Activated naive CD4-positive, alpha-beta T cell treated with Interleukin-2 at 50 U/mL for 16 hours (primary cell): Measurements from ENCODE around the gene MEX3A.
"Not testable (repeated sequence)": the region's sequence is repeated elsewhere in the genome, so short reads cannot be mapped to it uniquely, and the experiment has no call there.

Experiments used
- DNase-seq: peaks from one replicate; pipeline ENCODE4 v3.0.0-alpha.2; 2020

MEX3A gene

DNA sequence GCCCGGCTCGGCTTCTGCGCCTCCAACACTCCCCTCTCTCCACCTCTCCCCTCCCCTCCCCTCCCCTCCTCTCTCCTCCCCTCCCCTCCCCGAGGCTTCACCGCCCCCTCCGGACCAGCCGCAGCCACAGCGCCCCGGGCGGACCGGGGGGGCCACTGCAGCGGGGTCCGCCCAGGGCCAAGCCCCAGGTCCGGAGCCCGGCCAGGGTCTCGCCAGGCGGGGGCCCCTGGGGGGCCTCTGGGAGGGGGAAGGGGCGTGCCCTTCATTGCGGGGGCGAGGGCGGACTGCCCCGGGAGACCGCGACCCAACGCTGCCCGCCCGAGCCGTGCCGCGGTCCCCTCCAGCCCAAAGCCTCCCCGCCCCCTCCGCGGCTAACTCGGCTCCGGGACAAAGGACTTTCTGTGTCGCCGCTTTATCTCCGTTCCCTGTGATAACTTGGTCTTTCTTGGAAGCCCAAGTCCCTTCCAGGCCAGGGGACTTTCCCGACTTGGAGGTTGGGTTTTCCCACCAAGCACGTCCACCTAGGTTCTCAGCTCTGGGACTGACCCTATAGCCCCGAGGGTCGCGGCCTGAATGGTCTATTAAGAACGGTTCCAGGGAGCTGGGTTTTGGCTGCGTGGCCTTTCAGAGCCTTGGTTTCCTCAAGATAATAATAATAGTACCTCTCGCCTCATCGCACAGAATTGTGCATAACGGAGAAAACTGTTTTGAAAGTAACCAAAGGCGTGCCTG is 28.3 kb downstream of the MEX3A start, which contains the start of gene UBQLN4:
Gene UBQLN4, minus strand, starts transcription at position 31 of the 732 bp plus-strand sequence. CDS start 97 bp downstream, outside the sequence.
- DNase-seq, result peak; percentile 85

DNA sequence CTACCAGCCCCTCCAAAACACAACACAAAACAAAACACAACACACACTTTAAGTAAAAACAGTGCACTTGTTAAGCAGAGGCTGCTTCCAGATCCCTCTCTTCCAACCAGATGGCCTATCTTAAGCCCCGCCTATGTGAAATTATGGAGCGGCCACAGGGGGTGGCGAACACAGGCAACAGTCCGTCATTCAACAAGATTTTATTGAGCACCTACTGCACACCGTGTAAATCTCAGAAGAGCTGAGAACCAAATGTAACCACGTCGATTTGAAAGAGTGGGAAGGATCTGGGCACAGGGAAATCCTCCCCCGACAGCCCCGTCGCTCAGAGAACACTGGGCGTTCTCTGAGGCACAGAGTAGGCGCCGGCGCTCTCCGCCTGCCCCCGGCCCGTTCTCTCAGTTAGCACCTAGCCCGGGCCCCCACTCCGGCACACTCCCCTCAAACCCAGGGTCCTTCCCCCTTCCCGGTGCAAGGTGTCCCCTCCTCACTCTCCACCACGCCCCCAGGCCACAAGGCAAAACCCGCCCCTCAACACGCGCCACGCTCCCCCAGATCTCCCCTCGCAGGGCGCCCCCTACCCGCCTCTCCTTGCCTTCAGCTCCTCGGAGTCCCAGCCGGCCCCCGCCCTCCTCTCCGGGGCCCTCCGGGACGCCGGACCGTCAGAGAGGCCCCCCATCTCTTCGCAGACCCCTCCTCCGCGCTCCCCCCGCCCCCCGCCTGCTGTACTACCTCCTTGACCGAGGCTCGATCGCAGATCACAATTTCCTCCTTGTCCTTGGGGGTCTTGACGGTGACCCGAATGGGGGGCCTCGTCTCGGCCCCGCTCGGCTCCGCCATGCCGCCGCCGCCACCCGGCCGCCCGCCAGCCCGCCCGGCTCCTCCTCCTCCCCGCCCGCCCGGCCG is 29.1 kb downstream of the MEX3A start:
- peak; percentile 73 for DNase-seq

DNA sequence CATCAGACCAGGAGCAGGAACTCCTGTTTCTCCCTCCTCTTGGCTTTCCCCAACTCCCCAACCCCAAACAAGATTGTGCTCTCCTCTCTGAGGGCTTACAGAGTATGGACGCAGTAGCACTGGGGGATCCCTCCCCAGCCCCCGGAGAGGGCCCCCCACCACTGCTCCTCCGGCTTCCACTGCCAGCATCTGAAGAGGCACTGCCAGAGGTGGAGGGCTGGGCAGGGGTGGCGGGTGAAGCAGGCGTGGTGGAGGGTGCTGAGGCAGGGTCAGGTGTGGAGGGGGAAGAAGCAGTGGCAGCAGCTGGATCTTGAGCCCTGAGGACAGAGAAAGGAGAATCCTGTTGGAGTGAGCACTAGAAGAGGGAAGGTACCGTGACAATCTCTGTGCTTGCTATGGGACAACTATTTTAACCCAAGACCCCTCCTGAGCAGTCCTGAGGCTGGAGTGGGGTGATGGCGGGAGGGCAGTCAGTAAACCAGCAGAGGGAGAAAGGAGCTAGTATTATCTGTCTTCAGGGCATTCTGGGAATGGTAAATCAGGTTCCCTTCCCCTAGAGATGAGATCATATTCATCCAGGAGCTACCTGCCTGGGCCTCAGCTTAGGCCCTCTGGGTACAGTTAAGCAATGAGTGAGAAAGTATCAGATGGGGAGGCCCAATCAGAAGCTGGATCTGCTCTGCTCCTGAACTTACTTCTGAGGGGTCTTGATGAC is 31.1 kb downstream of the MEX3A start:
- DNase-seq, result no peak

DNA sequence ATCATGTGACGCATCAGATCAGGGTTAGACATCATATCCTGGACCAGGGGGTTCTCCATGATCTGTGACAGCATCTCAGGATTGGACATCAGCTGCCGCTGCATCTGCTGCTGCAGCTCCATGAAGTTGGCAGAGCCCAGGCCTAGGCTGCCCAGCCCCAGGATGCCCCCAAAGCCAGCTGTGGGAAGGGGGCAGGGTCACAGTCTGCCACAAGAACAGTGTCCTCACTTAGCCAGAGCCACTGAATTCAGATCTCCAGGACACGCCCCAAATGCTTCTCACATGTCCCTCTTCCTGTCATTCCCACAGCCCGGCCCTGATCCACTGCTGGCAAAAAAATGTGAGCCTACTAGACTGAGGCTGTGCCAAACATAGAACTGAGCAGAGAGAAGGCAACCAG is 31.9 kb downstream of the MEX3A start:
- no peak for DNase-seq

DNA sequence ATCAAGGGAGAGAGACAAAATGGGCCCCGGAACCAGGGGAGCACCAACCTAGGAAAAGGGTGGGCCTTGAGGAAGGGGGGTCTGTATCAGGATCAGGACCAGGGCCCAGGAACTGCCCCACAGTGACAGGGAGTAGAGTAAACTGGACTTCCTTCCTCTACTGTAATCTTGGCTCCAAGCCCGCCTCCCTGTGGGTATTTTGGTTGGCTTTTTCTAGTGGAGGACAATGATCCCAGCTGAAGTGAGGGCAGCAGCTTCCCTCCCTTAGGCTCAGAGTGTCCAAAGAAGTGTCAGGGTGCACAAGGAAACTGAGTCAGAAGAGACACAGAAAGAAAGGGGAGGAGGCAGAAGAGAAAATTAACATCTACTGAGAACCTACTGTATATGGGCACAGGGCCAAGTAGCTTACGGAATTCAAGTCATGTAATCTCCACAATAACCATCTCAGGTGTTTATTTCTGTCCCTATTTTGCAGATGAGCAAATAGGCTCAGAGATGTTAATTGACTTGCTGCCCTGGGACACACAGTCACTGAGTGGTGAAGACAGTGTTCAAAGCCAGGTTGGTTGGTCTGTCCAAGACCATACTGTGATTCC is 33.5 kb downstream of the MEX3A start:
- DNase-seq, result no peak

DNA sequence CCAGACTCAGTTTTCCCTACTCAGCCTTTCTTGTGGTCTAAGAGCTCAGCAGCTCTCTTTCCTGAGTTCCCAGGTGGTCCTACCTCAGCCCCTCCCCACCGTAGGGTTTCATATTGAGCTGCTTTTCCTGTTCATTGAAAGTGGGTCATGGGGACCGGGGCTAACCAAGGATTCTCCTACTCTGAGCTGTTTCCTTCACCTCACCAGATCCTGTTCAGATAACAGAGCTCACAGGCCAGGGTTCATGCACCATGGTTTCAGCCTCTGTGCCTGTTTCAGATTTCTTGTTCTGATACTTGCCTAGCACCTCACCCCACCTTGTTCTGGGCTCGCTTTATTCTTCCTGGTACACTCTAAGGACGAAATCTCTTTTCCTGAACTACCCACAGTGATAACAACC is 37.2 kb downstream of the MEX3A start:
- no peak for DNase-seq

DNA sequence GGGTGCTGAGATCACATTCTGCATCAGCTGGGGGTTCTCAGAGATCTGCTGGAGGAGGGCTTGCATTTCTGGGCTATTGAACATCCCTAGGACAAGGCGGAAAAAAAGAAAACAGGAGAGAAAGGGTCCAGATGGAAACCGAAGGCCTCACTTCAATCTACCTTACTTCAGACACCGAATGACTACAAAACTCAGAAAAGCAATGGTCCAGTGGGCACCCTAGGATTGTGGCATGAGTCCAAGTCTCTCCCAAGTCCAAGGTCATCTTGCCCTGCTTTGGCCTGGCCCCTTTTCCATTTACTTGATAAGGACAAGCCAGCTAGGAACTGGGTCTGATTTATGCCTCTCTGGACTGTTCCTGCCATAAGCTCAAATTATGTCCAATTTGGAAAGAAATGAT is 39.4 kb downstream of the MEX3A start:
- DNase-seq, result no peak

DNA sequence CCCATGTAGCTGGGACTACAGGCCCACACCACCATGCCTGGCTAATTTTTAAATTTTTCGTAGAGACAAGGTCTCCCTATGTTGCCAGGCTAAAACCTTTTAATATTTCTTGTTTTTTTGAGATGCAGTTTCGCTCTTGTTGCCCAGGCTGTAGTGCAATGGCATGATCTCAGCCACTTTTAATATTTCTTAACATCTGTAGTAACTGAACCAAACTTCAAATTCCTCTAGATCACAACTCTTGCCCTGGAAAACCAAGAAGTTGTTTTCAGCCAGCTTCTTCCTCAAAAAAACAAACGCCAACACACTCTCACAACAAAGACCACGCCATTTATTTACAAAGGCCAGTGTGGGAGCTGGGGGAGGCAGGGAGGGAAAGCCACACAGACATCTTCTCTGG is 47.3 kb downstream of the MEX3A start:
- DNase-seq, result not testable (repeated sequence)

DNA sequence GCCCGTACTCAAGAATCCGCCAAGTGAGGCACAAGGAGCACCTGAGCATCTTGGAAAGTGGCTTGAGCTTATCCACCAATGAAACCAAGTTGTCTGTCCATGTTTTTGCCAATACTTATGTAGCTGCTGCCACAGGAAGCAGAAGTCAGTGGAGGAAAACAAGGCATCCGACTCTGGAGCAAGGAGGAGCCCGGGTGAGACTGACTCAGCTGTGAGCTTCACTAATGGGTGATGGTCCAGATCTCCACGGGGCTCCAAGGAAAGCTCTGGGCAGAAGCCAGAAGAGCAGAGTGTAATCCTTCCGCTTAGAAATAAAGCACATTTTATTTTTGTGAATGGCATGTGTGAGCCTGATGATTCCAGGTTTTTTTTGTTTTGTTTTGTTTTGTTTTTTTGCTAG is 49.3 kb downstream of the MEX3A start:
- no peak for DNase-seq

DNA sequence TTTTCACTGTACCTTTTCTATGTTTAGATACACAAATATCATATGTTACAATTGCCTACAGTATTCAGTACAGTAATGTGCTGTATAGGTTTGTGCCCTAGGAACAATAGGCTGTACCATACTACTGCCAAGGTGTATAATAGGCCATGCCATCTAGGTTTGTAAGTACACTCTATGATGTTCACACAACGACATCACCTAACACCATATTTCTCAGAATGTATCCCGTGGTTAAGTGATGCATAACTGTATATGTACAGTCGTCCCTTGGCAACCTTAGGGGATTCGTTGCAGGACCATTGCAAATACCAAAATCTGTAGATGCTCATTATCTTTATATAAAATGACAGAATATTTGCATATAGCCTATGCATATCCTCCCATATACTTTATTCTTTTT is 55.7 kb downstream of the MEX3A start:
- DNase-seq, result no peak

DNA sequence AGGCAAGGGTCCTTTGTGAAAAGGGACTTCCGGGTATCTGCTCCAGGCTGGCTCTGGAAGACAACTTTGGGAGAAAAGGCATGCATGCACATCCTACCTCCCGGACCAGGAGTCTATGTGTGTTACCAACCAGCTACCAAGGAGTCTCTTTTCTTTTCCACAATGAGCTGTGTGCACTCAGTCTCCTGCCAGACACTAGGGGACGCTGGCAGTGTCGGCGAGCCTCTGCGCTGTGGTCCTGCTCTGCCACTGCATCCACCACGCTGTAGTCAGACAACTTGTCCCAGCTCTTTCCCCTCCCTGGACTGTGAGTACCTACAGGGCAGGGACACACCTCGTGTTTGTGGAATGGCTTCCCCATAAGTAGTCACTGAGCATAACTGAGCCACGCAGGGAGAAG is 56.4 kb downstream of the MEX3A start:
- peak; percentile 20 for DNase-seq

DNA sequence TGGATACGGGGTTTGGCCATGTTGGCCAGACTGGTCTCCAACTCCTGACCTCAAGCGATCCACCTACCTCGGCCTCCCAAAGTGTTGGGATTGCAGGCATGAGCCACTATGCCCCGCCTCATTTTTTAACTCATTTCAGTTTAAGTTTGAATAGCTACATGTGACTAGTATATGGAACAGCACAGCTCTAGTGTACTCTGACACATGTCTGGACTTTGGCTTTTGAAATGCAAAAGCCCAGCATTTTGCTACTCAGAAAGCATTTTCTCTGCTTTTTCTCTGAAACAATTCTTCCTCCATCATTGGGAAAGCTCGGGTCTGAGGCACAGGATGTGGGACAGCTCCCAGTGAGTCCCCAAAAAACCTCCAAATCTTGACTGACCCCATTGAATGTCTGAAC is 57.5 kb downstream of the MEX3A start:
- no peak for DNase-seq
